ENCODE results near the gene TMEM121. TPM values are rescaled to one million over a fixed set of nuclear protein-coding genes. Genes with fewer than 3 reads are reported as not detected.
"Not testable (repeated sequence)": the region's sequence is repeated elsewhere in the genome, so short reads cannot be mapped to it uniquely, and the experiment has no call there.

The TMEM121 gene
- total and polyA plus RNA-seq, 8 donors = 0.93 to 8.2 (median 2.0) TPM; not detected in 1

- WGBS, 5 donors = 86 to 93% (median 89%) methylated on average over 6 to 24 of the region's 34 CpGs
- H3K9me3 ChIP-seq; H3K4me3 ChIP-seq; H3K27ac ChIP-seq; intact Hi-C loops (cut with DNase I; ENCODE audit: low total_unique reads); DNase-seq; H3K36me3 ChIP-seq; H3K4me1 ChIP-seq; H3K27me3 ChIP-seq: not testable (repeated sequence)
Measured at GRCh38 chr14:105566248-105567163, 40.1 kb downstream of the TMEM121 start.

GRCh38 chr14:105567164-105568103 lies 41.1 kb downstream of the TMEM121 start:
- H3K36me3 ChIP-seq; H3K9me3 ChIP-seq; H3K4me3 ChIP-seq; H3K27ac ChIP-seq; DNase-seq; H3K4me1 ChIP-seq; intact Hi-C loops (cut with DNase I; ENCODE audit: low total_unique reads); H3K27me3 ChIP-seq: not testable (repeated sequence)
- 82 to 91% (median 90%) methylated on average over 17 to 20 of the region's 20 CpGs for WGBS, 5 donors

GRCh38 chr14:105568140-105568843 lies 41.9 kb downstream of the TMEM121 start:
- H3K4me1 ChIP-seq; H3K27me3 ChIP-seq; H3K36me3 ChIP-seq; H3K9me3 ChIP-seq; H3K27ac ChIP-seq; intact Hi-C loops (cut with DNase I; ENCODE audit: low total_unique reads); DNase-seq; H3K4me3 ChIP-seq: not testable (repeated sequence)
- WGBS, 5 donors = 49 to 82% (median 54%) methylated on average over 3 to 17 of the region's 18 CpGs

GRCh38 chr14:105568859-105569766 lies 42.7 kb downstream of the TMEM121 start:
- peak overlapping the region in 1 of 5 donors; percentile 14 for H3K27ac ChIP-seq
- no peak for DNase-seq
- TF ChIP-seq CTCF (IDR thresholded peaks at IDR 0.05) (no peak), POLR2AphosphoS5 (IDR thresholded peaks at IDR 0.05) (no peak)
- H3K27me3 ChIP-seq = no peaks in the 10 kb centered on the region
- no peaks in the 10 kb centered on the region for H3K4me1 ChIP-seq
- H3K36me3 ChIP-seq = no peaks in the 10 kb centered on the region
- H3K9me3 ChIP-seq = no peaks in the 10 kb centered on the region
- intact Hi-C loops (cut with DNase I; ENCODE audit: low total_unique reads) = no loop called here
- WGBS, 5 donors = 86 to 93% (median 92%) methylated on average over 3 to 4 of the region's 5 CpGs
- H3K4me3 ChIP-seq = no peak overlapping the region

- no peak for DNase-seq
- no peak overlapping the region for H3K27ac ChIP-seq
- H3K27me3 ChIP-seq = no peaks in the 10 kb centered on the region
- no peaks in the 10 kb centered on the region for H3K9me3 ChIP-seq
- no peak overlapping the region for H3K4me3 ChIP-seq
- no peaks in the 10 kb centered on the region for H3K4me1 ChIP-seq
- intact Hi-C loops (cut with DNase I; ENCODE audit: low total_unique reads) = no loop called here
- no peak for TF ChIP-seq POLR2A (IDR thresholded peaks at IDR 0.05)
- TF ChIP-seq CTCF (IDR thresholded peaks at IDR 0.05) = no peak
- no peak for TF ChIP-seq EP300 (IDR thresholded peaks at IDR 0.05)
- no peak for TF ChIP-seq POLR2AphosphoS5 (IDR thresholded peaks at IDR 0.05)
- 94 to 100% (median 96%) methylated on average over 1 of the region's 1 CpG for WGBS, 5 donors
- H3K36me3 ChIP-seq = no peaks in the 10 kb centered on the region
Measured at GRCh38 chr14:105570482-105570881, 44.1 kb downstream of the TMEM121 start.

GRCh38 chr14:105571181-105571951 lies 45.0 kb downstream of the TMEM121 start:
- H3K27ac ChIP-seq; H3K27me3 ChIP-seq; H3K36me3 ChIP-seq; H3K4me1 ChIP-seq; DNase-seq; intact Hi-C loops (cut with DNase I; ENCODE audit: low total_unique reads); H3K9me3 ChIP-seq; H3K4me3 ChIP-seq: not testable (repeated sequence)
- WGBS, 5 donors = 76 to 89% (median 79%) methylated on average over 3 to 21 of the region's 21 CpGs

- WGBS, 5 donors = 69 to 80% (median 73%) methylated on average over 1 to 6 of the region's 15 CpGs; no CpG with 5 or more reads in 2 of the 5 donors
- H3K36me3 ChIP-seq; DNase-seq; intact Hi-C loops (cut with DNase I; ENCODE audit: low total_unique reads); H3K4me1 ChIP-seq; H3K4me3 ChIP-seq; H3K9me3 ChIP-seq; H3K27me3 ChIP-seq; H3K27ac ChIP-seq: not testable (repeated sequence)
Measured at GRCh38 chr14:105572063-105572462, 45.7 kb downstream of the TMEM121 start.
